Measurements from ENCODE around the gene CACNA1B. TPM values are rescaled to one million over a fixed set of nuclear protein-coding genes. Genes with fewer than 3 reads are reported as not detected.

Gene CACNA1B
- polyA plus RNA-seq, 2 of the 4 experiments (the other 2 are of a cell fraction) = 0.03 to 0.06 TPM

DNA sequence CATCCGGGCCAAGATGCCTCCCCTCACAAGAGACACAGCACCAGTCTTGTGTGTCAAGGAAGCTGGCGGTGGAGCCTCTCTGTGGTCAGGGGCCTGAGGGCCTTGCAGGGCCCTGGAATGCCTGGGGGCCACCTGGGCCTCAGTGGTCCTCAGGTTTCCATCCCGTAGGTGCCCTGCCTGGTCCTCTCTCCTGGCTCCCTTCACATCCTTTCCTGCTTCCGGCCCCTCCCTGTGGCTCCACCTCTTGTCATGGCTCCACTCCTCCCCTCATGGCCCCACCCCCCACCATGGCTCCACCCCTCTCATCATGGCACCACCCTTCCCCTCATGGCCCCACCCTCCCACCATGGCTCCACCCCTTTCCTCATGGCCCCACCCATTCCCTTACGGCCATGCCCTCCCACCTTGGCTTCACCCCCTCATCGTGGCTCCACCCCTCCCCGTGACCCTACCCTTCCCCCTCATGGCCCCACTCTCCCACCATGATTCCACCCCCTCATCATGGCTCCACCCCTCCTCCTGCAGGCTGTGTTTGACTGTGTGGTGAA, 175.8 kb downstream of the CACNA1B start:
- Histone ChIP-seq H3K4me2 (no peak overlapping the region), H3K9me3 (no peaks in the 10 kb centered on the region), H3K4me1 (no peaks in the 10 kb centered on the region), H3K27ac (no peak overlapping the region), H3K4me3 (no peak overlapping the region)
- DNase-seq (ENCODE audit: low read depth in 1 of 2, low spot score in 1 of 2) (peak in 1 of 2 experiments; percentile 17), FAIRE-seq (no peak), ATAC-seq (peak in 1 of 2 experiments; percentile 56; a peak in 3 of 6 replicates)
- CTCF ChIA-PET = no interaction called here
- WGBS (ENCODE audit: missing lambda C conversion rate) = 79% methylated on average over 4 of the region's 7 CpGs
- POLR2A ChIA-PET = no interaction called here
- TF ChIP-seq HDAC2 (IDR thresholded peaks at IDR 0.05) = no peak
- no peak for TF ChIP-seq TFCP2L1 (CRISPR knock-in tag; IDR thresholded peaks at IDR 0.05)
- TF ChIP-seq, protein P1, sequence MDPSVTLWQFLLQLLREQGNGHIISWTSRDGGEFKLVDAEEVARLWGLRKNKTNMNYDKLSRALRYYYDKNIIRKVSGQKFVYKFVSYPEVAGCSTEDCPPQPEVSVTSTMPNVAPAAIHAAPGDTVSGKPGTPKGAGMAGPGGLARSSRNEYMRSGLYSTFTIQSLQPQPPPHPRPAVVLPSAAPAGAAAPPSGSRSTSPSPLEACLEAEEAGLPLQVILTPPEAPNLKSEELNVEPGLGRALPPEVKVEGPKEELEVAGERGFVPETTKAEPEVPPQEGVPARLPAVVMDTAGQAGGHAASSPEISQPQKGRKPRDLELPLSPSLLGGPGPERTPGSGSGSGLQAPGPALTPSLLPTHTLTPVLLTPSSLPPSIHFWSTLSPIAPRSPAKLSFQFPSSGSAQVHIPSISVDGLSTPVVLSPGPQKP (IDR thresholded peaks at IDR 0.05; ENCODE audit: low read depth, low read length) = no peak
- TF ChIP-seq HOXB13 (CRISPR knock-in tag; IDR thresholded peaks at IDR 0.05; ENCODE audit: low read depth) = no peak

DNA sequence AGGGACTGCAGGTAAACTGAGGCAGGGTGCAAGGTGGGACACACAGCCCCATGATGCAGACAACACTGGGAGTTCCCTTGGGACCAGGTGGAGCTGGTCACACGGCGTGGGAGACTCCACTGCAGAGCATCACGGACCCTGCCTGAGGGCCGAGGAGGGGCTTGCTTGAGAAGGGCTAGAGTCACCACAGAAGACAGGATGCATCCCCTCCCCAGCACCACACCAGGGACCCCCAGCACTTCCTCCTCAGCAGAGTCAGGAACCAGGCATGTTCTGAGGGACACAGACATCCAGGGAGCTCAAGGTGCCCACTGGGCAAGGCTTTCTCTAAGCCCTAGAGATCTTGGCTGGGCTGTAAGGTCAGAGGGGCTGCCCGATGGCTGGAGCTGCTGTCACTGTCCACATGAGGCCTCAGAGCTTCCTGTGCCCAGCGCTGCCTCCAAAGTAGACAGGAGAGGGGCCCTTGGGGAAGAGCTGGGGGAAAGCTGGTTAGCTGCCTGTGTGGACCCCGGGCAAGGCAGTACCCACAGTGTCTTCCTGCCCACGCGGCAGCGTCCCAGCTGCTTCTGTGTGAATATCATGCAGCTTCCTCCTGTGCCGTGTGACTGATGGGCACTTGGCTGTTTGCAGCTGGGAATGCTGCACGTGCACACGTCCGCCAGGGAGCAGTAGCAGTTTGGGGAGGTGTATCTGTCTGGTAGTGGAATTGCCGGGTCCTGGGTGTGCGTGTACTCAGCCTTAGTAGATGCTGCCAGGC, 176.6 kb downstream of the CACNA1B start:
- H3K4me2 ChIP-seq = no peak overlapping the region
- no peak overlapping the region for H3K4me3 ChIP-seq
- DNase-seq (ENCODE audit: low read depth in 1 of 2, low spot score in 1 of 2) (peak; percentile 38 to 40), FAIRE-seq (no peak), ATAC-seq (peak; percentile 56 to 73; a peak in 5 of 6 replicates)
- POLR2A ChIA-PET = no interaction called here
- WGBS (ENCODE audit: missing lambda C conversion rate) = 54% methylated on average over 15 of the region's 16 CpGs
- H3K9me3 ChIP-seq = no peaks in the 10 kb centered on the region
- no peak overlapping the region for H3K27ac ChIP-seq
- H3K4me1 ChIP-seq = no peaks in the 10 kb centered on the region
- TF ChIP-seq TFCP2L1 (CRISPR knock-in tag; IDR thresholded peaks at IDR 0.05) = no peak
- peak in 1 of 2 experiments; percentile 21; a peak in 1 of 5 replicates for TF ChIP-seq RAD21 (conservative IDR thresholded peaks at IDR 0.05 in 1 of 2, IDR thresholded peaks at IDR 0.05 in 1 of 2)
- CTCF ChIA-PET = no interaction called here

DNA sequence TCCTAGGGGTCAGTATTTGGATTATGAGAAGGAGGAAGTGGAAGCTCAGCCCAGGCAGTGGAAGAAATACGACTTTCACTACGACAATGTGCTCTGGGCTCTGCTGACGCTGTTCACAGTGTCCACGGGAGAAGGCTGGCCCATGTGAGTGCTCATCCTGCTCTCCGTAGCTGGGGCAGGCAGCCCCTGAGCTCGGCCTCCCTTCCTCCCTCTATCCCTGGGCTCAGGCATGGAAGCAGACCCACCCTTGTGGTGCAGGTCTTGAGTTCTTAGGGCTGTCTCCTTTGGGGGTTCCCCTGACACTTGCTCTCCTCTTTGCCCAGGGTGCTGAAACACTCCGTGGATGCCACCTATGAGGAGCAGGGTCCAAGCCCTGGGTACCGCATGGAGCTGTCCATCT, 180.1 kb downstream of the CACNA1B start:
- 34% methylated on average over 8 of the region's 8 CpGs for WGBS (ENCODE audit: missing lambda C conversion rate)
- Histone ChIP-seq H3K9me3 (no peaks in the 10 kb centered on the region), H3K4me3 (no peak overlapping the region), H3K27ac (no peak overlapping the region), H3K4me1 (no peaks in the 10 kb centered on the region), H3K4me2 (no peak overlapping the region)
- TF ChIP-seq NPAS2 (CRISPR knock-in tag; IDR thresholded peaks at IDR 0.05; ENCODE audit: borderline replicate concordance) = no peak
- TF ChIP-seq TFCP2L1 (CRISPR knock-in tag; IDR thresholded peaks at IDR 0.05) = no peak
- no peak for TF ChIP-seq POLR2AphosphoS2 (conservative IDR thresholded peaks at IDR 0.05; ENCODE audit: low read length)
- TF ChIP-seq, protein P2, sequence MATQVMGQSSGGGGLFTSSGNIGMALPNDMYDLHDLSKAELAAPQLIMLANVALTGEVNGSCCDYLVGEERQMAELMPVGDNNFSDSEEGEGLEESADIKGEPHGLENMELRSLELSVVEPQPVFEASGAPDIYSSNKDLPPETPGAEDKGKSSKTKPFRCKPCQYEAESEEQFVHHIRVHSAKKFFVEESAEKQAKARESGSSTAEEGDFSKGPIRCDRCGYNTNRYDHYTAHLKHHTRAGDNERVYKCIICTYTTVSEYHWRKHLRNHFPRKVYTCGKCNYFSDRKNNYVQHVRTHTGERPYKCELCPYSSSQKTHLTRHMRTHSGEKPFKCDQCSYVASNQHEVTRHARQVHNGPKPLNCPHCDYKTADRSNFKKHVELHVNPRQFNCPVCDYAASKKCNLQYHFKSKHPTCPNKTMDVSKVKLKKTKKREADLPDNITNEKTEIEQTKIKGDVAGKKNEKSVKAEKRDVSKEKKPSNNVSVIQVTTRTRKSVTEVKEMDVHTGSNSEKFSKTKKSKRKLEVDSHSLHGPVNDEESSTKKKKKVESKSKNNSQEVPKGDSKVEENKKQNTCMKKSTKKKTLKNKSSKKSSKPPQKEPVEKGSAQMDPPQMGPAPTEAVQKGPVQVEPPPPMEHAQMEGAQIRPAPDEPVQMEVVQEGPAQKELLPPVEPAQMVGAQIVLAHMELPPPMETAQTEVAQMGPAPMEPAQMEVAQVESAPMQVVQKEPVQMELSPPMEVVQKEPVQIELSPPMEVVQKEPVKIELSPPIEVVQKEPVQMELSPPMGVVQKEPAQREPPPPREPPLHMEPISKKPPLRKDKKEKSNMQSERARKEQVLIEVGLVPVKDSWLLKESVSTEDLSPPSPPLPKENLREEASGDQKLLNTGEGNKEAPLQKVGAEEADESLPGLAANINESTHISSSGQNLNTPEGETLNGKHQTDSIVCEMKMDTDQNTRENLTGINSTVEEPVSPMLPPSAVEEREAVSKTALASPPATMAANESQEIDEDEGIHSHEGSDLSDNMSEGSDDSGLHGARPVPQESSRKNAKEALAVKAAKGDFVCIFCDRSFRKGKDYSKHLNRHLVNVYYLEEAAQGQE (IDR thresholded peaks at IDR 0.05) = no peak
- no peak for TF ChIP-seq MAFK (IDR thresholded peaks at IDR 0.05; ENCODE audit: partially characterized antibody)
- TF ChIP-seq HDAC2 (IDR thresholded peaks at IDR 0.05) = no peak
- TF ChIP-seq RARB (CRISPR knock-in tag; IDR thresholded peaks at IDR 0.05) = no peak
- FAIRE-seq (no peak), ATAC-seq (no peak), DNase-seq (ENCODE audit: low read depth in 1 of 2, low spot score in 1 of 2) (no peak)
- POLR2A ChIA-PET = no interaction called here
- CTCF ChIA-PET = no interaction called here

DNA sequence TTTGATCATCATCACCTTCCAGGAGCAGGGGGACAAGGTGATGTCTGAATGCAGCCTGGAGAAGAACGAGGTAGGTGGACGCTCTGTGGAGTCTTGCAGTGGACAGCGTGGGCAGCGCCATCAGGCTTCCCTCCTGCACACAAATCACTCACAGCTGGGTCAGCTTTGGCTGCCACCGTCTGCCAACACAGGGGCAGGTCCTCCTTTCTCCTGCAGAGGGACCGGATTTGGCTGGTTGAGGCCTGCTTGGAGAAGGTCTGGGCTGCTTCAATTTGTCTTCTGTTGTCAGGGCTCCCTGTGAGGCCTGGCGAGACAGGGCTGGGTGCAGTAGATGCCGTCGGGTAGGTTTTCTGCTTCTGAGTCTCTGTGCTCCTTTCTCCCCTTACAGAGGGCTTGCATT, 180.6 kb downstream of the CACNA1B start:
- H3K4me3 ChIP-seq = no peak overlapping the region
- FAIRE-seq (no peak), DNase-seq (ENCODE audit: low read depth in 1 of 2, low spot score in 1 of 2) (no peak), ATAC-seq (no peak)
- POLR2A ChIA-PET = no interaction called here
- CTCF ChIA-PET = no interaction called here
- H3K4me1 ChIP-seq = no peaks in the 10 kb centered on the region
- H3K27ac ChIP-seq = no peak overlapping the region
- TF ChIP-seq EHF (CRISPR knock-in tag; IDR thresholded peaks at IDR 0.05) = no peak
- H3K9me3 ChIP-seq = no peaks in the 10 kb centered on the region
- no peak overlapping the region for H3K4me2 ChIP-seq
- WGBS (ENCODE audit: missing lambda C conversion rate) = 35% methylated on average over 9 of the region's 9 CpGs
